Stimulated activated CD8-positive, alpha-beta memory T cell treated with anti-CD3 and anti-CD28 coated beads, Interleukin-4, amount 100 ng/mL, for 4 hours (primary cell): ENCODE measurements around the gene LRRC37A2.
"Not testable (repeated sequence)": the region's sequence is repeated elsewhere in the genome, so short reads cannot be mapped to it uniquely, and the experiment has no call there.

Experiments
- DNase-seq, 2 donors: peaks; one replicate each; pipeline ENCODE4 v3.0.0-alpha.2; 2020; ENCODE audit warnings: low read depth in 2 of 2, low spot score in 1 of 2

The LRRC37A2 gene

GRCh38 chr17:46512168-46512567, at the start of gene LRRC37A2:
Gene LRRC37A2 (plus strand): TSS chr17:46512468. CDS start chr17:46512713, 245 bp downstream.
- DNase-seq: not testable (repeated sequence)

GRCh38 chr17:46467618-46468017, 44.6 kb upstream of the LRRC37A2 start:
- not testable (repeated sequence) for DNase-seq

- not testable (repeated sequence) for DNase-seq
Measured at GRCh38 chr17:46474489-46474888, 37.8 kb upstream of the LRRC37A2 start.

DNA sequence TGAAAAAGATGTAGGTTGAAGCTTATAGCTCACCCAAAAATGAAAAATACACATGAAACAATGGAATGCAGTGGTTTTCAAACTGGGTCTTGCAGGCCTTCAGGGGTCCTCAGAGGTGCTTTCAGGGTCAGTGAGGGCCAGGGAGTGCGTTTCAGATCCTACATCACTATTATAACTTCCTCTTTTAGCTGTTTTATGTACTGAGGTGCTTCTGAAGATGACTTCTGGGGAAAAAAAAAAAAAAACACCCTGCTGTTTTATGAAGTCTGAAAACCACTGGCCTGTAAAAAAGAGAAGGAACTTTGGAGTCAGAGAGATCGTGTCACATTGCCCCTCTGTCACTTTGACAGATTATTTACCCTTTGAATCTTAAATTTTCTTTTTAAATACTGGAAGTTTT, 36.7 kb upstream of the LRRC37A2 start:
- not testable (repeated sequence) for DNase-seq

GRCh38 chr17:46478823-46479222, 33.4 kb upstream of the LRRC37A2 start:
- not testable (repeated sequence) for DNase-seq

DNA sequence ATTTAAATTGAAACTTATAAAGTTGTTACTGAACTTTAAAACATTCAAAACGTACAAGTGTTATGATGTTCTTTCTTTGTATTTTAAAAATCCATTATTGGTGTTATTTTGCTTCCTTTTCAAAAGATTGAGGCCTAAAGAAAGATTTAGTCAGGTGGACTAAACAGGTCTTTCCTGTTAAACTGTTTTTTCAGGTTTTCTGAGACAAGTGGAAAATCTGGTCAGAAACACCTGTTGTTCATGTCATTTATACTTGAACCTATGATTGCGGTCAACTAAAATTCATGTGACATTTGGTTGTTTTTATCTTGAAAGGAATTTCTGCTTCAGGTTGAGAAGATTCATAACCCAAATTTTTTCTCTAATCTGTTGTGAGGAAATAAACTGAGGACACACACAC, 31.0 kb upstream of the LRRC37A2 start:
- DNase-seq: not testable (repeated sequence)

GRCh38 chr17:46492021-46492420, 20.2 kb upstream of the LRRC37A2 start:
- not testable (repeated sequence) for DNase-seq

DNA sequence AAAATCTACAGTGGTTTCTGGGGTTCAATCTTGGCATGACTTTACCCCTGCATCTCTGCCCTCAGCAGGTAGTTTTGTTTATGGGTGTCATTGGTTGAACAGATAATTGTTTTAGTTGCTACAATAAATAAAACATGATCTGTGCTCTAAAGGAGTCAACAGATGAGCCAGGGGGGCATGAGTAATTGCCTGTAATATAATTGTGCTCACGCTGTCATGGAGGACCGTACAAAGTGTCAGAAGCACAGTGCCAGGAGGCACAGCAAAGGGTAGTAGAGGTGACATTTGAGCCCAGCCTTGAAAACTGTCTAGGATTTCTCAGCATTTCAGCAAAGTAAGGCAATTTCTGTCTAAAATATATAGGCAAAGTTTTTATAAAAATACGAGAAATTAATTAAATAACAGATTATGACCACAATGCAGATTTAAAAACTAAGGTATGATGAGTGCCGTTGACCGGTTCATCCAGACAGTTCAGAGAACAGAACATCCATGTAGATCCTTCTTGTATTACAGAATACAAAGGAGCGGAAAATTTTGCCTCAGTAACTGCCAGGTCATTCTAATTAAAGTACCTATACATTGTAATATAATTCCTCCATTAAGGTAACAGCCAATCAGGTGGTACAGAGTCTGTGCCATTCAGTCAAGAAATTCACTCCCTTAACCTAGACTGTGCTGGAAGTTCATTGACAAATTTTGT, 12.7 kb upstream of the LRRC37A2 start:
- DNase-seq: not testable (repeated sequence)

GRCh38 chr17:46505896-46506295, 6.4 kb upstream of the LRRC37A2 start:
- not testable (repeated sequence) for DNase-seq

DNA sequence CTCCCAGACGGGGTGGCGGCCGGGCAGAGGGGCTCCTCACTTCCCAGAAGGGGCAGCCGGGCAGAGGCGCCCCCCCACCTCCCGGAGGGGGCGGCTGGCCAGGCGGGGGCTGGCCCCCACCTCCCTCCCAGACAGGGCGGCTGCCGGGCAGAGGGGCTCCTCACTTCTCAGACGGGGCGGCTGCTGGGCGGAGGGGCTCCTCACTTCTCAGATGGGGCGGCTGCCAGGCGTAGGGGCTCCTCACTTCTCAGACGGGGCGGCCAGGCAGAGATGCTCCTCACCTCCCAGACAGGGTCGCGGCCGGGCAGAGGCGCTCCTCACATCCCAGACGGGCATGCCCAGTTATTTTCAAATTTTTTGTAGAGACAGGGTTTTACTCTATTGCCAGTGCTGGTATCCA, 22.4 kb downstream of the LRRC37A2 start:
- DNase-seq: not testable (repeated sequence)

- DNase-seq: not testable (repeated sequence)
Measured at GRCh38 chr17:46548607-46549006, 36.3 kb downstream of the LRRC37A2 start.

- DNase-seq: not testable (repeated sequence)
Measured at GRCh38 chr17:46559155-46559554, 46.9 kb downstream of the LRRC37A2 start.

GRCh38 chr17:46560048-46560447, 47.8 kb downstream of the LRRC37A2 start:
- not testable (repeated sequence) for DNase-seq

- DNase-seq: not testable (repeated sequence)
Measured at GRCh38 chr17:46566284-46566683, 54.0 kb downstream of the LRRC37A2 start.

GRCh38 chr17:46566980-46567379, 54.7 kb downstream of the LRRC37A2 start:
- DNase-seq: not testable (repeated sequence)

- not testable (repeated sequence) for DNase-seq
Measured at GRCh38 chr17:46571796-46572195, 59.5 kb downstream of the LRRC37A2 start.

GRCh38 chr17:46579083-46580075, 67.1 kb downstream of the LRRC37A2 start, which contains the start of gene ARL17A:
Gene ARL17A (minus strand): TSS chr17:46579691. CDS start chr17:46576322, 3,369 bp downstream.
- DNase-seq: peak; percentile 51 to 58

GRCh38 chr17:46580082-46580481, 67.8 kb downstream of the LRRC37A2 start:
- DNase-seq: not testable (repeated sequence)

- DNase-seq: not testable (repeated sequence)
Measured at GRCh38 chr17:46585444-46585843, 73.2 kb downstream of the LRRC37A2 start.

- DNase-seq: not testable (repeated sequence)
Measured at GRCh38 chr17:46590157-46591146, 78.2 kb downstream of the LRRC37A2 start, which contains the start of gene NSF. Gene NSF (plus strand): TSS chr17:46590669. CDS start chr17:46590776, 107 bp downstream.
